Measurements from ENCODE around the gene EOLA1. TPM values are rescaled to one million over a fixed set of nuclear protein-coding genes. Genes with fewer than 3 reads are reported as not detected.
A peak's percentile ranks its signal among the peaks of the same experiment; 100 is the strongest.
"Not testable (repeated sequence)": the region's sequence is repeated elsewhere in the genome, so short reads cannot be mapped to it uniquely, and the experiment has no call there.

EOLA1 gene
- polyA plus RNA-seq, 1 donor from 2014 or later: 31.1 TPM

DNA sequence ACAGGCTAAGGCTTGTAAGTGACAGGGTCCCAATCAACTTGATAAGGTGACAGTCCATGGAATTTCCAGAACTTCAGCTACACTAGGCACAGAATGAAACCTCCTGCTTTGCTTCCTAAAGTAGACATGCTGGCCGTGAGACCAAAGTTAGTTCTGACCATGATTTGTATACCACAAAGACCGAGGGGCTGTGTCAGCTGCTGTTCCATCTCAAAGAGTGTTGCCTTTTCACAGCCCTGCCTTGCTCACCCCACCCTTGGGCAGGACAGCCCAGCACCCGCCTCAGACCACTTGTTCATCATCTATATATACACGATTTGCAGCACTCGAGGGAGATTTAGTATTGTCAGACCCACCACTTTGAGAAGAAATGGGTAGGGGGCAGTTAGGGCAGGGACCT is 41.0 kb upstream of the EOLA1 start:
- Histone ChIP-seq H3K36me3 (ENCODE audit: insufficient read depth, low read length) (no peaks in the 10 kb centered on the region), H3K9me3 (ENCODE audit: low read length) (no peaks in the 10 kb centered on the region)

DNA sequence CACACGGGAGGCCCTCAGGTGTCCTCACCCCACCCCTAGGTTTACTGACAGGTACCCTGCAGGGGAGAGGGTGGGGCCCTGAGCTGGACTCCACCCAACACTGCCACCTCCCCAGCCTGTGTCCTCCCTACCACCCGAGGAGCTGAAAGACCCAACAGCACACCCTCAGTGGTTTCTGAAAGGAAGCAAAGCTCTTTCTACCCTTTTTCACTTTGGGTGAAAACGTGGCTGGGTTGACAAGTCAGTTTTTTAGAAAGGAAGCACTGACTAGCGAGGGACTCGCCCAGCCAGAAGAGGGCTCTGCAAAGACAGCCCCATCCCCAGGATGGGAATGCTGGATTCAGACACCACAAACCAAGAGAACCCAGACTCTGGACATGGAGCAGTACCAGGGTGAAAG is 37.9 kb upstream of the EOLA1 start:
- H3F3A ChIP-seq (ENCODE audit: insufficient read depth, low read length, poor library complexity, severe bottlenecking); H3K36me3 ChIP-seq (ENCODE audit: insufficient read depth, low read length); H3K9ac ChIP-seq (ENCODE audit: low read length); H3K27me3 ChIP-seq (ENCODE audit: insufficient read depth, low read depth, low read length); H3K4me2 ChIP-seq (ENCODE audit: low read length); H3K4me3 ChIP-seq (ENCODE audit: low read length); H3K27ac ChIP-seq (ENCODE audit: low read length); H2AFZ ChIP-seq (ENCODE audit: low read depth, low read length); H3K79me2 ChIP-seq (replicated peaks; ENCODE audit: insufficient read depth, low read length); H3K9me3 ChIP-seq (ENCODE audit: low read length); H4K20me1 ChIP-seq (ENCODE audit: insufficient read depth); H3K9me2 ChIP-seq (ENCODE audit: insufficient read depth, low read length): not testable (repeated sequence)

More for the DNA sequence above, 41.0 kb upstream of the EOLA1 start:
- Histone ChIP-seq H3K4me3 (ENCODE audit: low read length) (no peak overlapping the region), H3K27ac (ENCODE audit: low read length) (no peak overlapping the region), H3K4me2 (ENCODE audit: low read length) (no peak overlapping the region), H3K9ac (ENCODE audit: low read length) (no peak overlapping the region), H3K27me3 (ENCODE audit: insufficient read depth, low read depth, low read length) (no peaks in the 10 kb centered on the region), H4K20me1 (ENCODE audit: insufficient read depth) (no peaks in the 10 kb centered on the region), H3K79me2 (replicated peaks; ENCODE audit: insufficient read depth, low read length) (no peaks in the 10 kb centered on the region), H3K9me2 (ENCODE audit: insufficient read depth, low read length) (no peaks in the 10 kb centered on the region), H2AFZ (ENCODE audit: low read depth, low read length) (no peak overlapping the region), H3F3A (ENCODE audit: insufficient read depth, low read length, poor library complexity, severe bottlenecking) (no peaks in the 10 kb centered on the region)
- TF ChIP-seq, protein P1, sequence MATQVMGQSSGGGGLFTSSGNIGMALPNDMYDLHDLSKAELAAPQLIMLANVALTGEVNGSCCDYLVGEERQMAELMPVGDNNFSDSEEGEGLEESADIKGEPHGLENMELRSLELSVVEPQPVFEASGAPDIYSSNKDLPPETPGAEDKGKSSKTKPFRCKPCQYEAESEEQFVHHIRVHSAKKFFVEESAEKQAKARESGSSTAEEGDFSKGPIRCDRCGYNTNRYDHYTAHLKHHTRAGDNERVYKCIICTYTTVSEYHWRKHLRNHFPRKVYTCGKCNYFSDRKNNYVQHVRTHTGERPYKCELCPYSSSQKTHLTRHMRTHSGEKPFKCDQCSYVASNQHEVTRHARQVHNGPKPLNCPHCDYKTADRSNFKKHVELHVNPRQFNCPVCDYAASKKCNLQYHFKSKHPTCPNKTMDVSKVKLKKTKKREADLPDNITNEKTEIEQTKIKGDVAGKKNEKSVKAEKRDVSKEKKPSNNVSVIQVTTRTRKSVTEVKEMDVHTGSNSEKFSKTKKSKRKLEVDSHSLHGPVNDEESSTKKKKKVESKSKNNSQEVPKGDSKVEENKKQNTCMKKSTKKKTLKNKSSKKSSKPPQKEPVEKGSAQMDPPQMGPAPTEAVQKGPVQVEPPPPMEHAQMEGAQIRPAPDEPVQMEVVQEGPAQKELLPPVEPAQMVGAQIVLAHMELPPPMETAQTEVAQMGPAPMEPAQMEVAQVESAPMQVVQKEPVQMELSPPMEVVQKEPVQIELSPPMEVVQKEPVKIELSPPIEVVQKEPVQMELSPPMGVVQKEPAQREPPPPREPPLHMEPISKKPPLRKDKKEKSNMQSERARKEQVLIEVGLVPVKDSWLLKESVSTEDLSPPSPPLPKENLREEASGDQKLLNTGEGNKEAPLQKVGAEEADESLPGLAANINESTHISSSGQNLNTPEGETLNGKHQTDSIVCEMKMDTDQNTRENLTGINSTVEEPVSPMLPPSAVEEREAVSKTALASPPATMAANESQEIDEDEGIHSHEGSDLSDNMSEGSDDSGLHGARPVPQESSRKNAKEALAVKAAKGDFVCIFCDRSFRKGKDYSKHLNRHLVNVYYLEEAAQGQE (IDR thresholded peaks at IDR 0.05; ENCODE audit: borderline replicate concordance): no peak
- no peak for TF ChIP-seq EP300 (conservative IDR thresholded peaks at IDR 0.05; ENCODE audit: poor library complexity, severe bottlenecking)
- no peak for TF ChIP-seq POLR2AphosphoS5 (IDR thresholded peaks at IDR 0.05)
- no peak for TF ChIP-seq EZH2 (IDR thresholded peaks at IDR 0.05; ENCODE audit: borderline replicate concordance, insufficient read depth, low read length, poor library complexity, severe bottlenecking)
- no peak for TF ChIP-seq SMC3 (conservative IDR thresholded peaks at IDR 0.05; ENCODE audit: poor library complexity)
- TF ChIP-seq MXI1 (conservative IDR thresholded peaks at IDR 0.05; ENCODE audit: poor library complexity, severe bottlenecking): no peak

DNA sequence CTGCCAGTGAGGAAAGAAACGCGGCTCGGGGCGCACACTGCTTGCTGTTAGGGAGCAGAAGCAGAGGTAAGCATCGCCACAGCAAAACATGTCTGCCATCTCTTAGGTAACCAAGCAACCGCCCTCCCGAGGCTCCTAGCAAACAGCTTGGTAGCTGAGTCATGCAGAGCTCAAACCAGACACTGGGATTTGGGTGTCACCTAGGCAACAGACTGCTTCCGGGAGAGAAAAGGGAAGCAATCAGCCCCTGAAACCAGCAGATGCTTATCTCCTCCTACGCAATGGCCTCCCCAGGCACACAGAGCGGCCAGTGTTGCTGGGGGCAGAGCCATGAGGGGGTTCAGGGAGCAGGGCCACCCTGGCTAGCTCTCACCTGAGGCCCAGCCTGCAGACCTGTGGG is 37.4 kb upstream of the EOLA1 start:
- H4K20me1 ChIP-seq (ENCODE audit: insufficient read depth); H3F3A ChIP-seq (ENCODE audit: insufficient read depth, low read length, poor library complexity, severe bottlenecking); H3K4me2 ChIP-seq (ENCODE audit: low read length); H2AFZ ChIP-seq (ENCODE audit: low read depth, low read length); H3K27ac ChIP-seq (ENCODE audit: low read length); H3K36me3 ChIP-seq (ENCODE audit: insufficient read depth, low read length); H3K27me3 ChIP-seq (ENCODE audit: insufficient read depth, low read depth, low read length); H3K79me2 ChIP-seq (replicated peaks; ENCODE audit: insufficient read depth, low read length); H3K9me3 ChIP-seq (ENCODE audit: low read length); H3K9me2 ChIP-seq (ENCODE audit: insufficient read depth, low read length); H3K9ac ChIP-seq (ENCODE audit: low read length): not testable (repeated sequence)
- H3K4me3 ChIP-seq (ENCODE audit: low read length): peak overlapping the region; percentile 72

Measured in neural cell (in vitro differentiated cells).